Measurements from ENCODE around the gene DDB1.

Gene DDB1

GRCh38 chr11:61297341-61297740, 35.6 kb downstream of the DDB1 start:
- DNase-seq (ENCODE audit: low read depth), result no peak

GRCh38 chr11:61295596-61295926, 37.3 kb downstream of the DDB1 start:
- DNase-seq (ENCODE audit: low read depth), result no peak

- DNase-seq (ENCODE audit: low read depth), result peak; percentile 45
Observed at GRCh38 chr11:61294717-61295595, 37.9 kb downstream of the DDB1 start, which contains the start of gene VWCE. Gene VWCE, minus strand, starts transcription at chr11:61295316. Its CDS starts 279 bp downstream, at chr11:61295037.

- peak; percentile 6 for DNase-seq (ENCODE audit: low read depth)
Observed at GRCh38 chr11:61293867-61294716, 38.8 kb downstream of the DDB1 start.

GRCh38 chr11:61292356-61292755, 40.5 kb downstream of the DDB1 start:
- DNase-seq (ENCODE audit: low read depth), result no peak

GRCh38 chr11:61290905-61291690, 41.8 kb downstream of the DDB1 start:
- DNase-seq (ENCODE audit: low read depth), result no peak

- DNase-seq (ENCODE audit: low read depth), result no peak
Observed at GRCh38 chr11:61287338-61287977, 45.4 kb downstream of the DDB1 start.

- no peak for DNase-seq (ENCODE audit: low read depth)
Observed at GRCh38 chr11:61283613-61284012, 49.3 kb downstream of the DDB1 start.

- DNase-seq (ENCODE audit: low read depth), result no peak
Observed at GRCh38 chr11:61281581-61282250, 51.2 kb downstream of the DDB1 start.

GRCh38 chr11:61280883-61281580, 51.9 kb downstream of the DDB1 start:
- no peak for DNase-seq (ENCODE audit: low read depth)

- no peak for DNase-seq (ENCODE audit: low read depth)
Observed at GRCh38 chr11:61279934-61280659, 52.8 kb downstream of the DDB1 start.

- DNase-seq (ENCODE audit: low read depth), result no peak
Observed at GRCh38 chr11:61278001-61278470, 54.9 kb downstream of the DDB1 start.

GRCh38 chr11:61277186-61278000, 55.5 kb downstream of the DDB1 start:
- no peak for DNase-seq (ENCODE audit: low read depth)

- no peak for DNase-seq (ENCODE audit: low read depth)
Observed at GRCh38 chr11:61275191-61275590, 57.7 kb downstream of the DDB1 start.

- no peak for DNase-seq (ENCODE audit: low read depth)
Observed at GRCh38 chr11:61274084-61274483, 58.8 kb downstream of the DDB1 start.

- no peak for DNase-seq (ENCODE audit: low read depth)
Observed at GRCh38 chr11:61273178-61274078, 59.5 kb downstream of the DDB1 start.

- no peak for DNase-seq (ENCODE audit: low read depth)
Observed at GRCh38 chr11:61272731-61273130, 60.2 kb downstream of the DDB1 start.
